Smooth muscle cell (in vitro differentiated cells): Measurements from ENCODE around the gene MGAT4B. TPM values are rescaled to one million over a fixed set of nuclear protein-coding genes. Genes with fewer than 3 reads are reported as not detected.

ENCODE experiments used
- DNase-seq: peaks from one replicate; lab custom pipeline; 2025; ENCODE audit not compliant: unreplicated experiment; lab: John Stamatoyannopoulos, UW
- H2AFZ ChIP-seq: fragments of 200-600 bp; sonication (generic); 2 replicates; pipeline ENCODE4 v1.6.0; 2016; ENCODE audit warnings: antibody characterized with exemption, low read depth, mild to moderate bottlenecking
- H3F3A ChIP-seq: fragments of 200-600 bp; sonication (generic); 2 replicates; pipeline ENCODE4 v1.6.0; 2017; ENCODE audit warnings: antibody characterized with exemption, low read depth
- H3K27ac ChIP-seq: fragments of 200-600 bp; sonication (generic); 2 replicates; pipeline ENCODE4 v1.5.1; 2016; ENCODE audit warnings: low read depth, mild to moderate bottlenecking
- H3K27me3 ChIP-seq: fragments of 200-600 bp; sonication (generic); 2 replicates; pipeline ENCODE4 v1.6.1; 2016; ENCODE audit warnings: low read depth, mild to moderate bottlenecking
- H3K36me3 ChIP-seq: fragments of 200-600 bp; sonication (generic); 2 replicates; pipeline ENCODE4 v1.5.1; 2016; ENCODE audit warnings: low read depth
- H3K4me1 ChIP-seq: fragments of 200-600 bp; sonication (generic); 2 replicates; pipeline ENCODE4 v1.5.1; 2016; ENCODE audit warnings: low read depth
- H3K4me2 ChIP-seq: fragments of 200-600 bp; sonication (generic); 2 replicates; pipeline ENCODE4 v1.6.0; 2016; ENCODE audit warnings: mild to moderate bottlenecking
- H3K4me3 ChIP-seq: fragments of 200-600 bp; sonication (generic); 2 replicates; pipeline ENCODE4 v1.5.1; 2016; ENCODE audit warnings: mild to moderate bottlenecking
- H3K79me2 ChIP-seq: fragments of 200-600 bp; sonication (generic); 2 replicates; pipeline ENCODE4 v1.6.0; 2016; ENCODE audit warnings: low read depth, mild to moderate bottlenecking
- H3K9ac ChIP-seq: fragments of 200-600 bp; sonication (generic); 2 replicates; pipeline ENCODE4 v1.6.0; 2016; ENCODE audit warnings: low read depth
- H3K9me3 ChIP-seq: fragments of 200-600 bp; sonication (generic); replicated peaks from 2 replicates; pipeline ENCODE4 v1.5.1; 2016; ENCODE audit warnings: low read depth
- H4K20me1 ChIP-seq: fragments of 200-600 bp; sonication (generic); 2 replicates; pipeline ENCODE4 v1.6.0; 2016; ENCODE audit warnings: low read depth
- WGBS: methylation state at CpG from one replicate; pipeline ENCODE4 v1.1.7; 2016; ENCODE audit warnings: low lambda C conversion rate; 5-methylcytosine and 5-hydroxymethylcytosine counted together
- polyA plus RNA-seq: library from polyadenylated mRNA; unstranded; fragments of >200 nt; fragmentation: Nextera tagmentation; extraction: Ambion mirVana; gene quantifications from 2 replicates; pipeline ENCODE4 v1.2.1, GENCODE V29; 2016
- total RNA-seq: library from RNA; depleted of rRNA; stranded (reverse); fragments of >200 nt; gene quantifications from 2 replicates; pipeline ENCODE4 v1.2.3, GENCODE V29; 2014
- TF ChIP-seq, protein P1 (sequence below): fragments of 200-600 bp; sonication (generic); IDR thresholded peaks from 2 replicates; pipeline ENCODE4 v1.5.1; 2017; ENCODE audit warnings: borderline replicate concordance, mild to moderate bottlenecking, antibody characterized with exemption; ENCODE audit not compliant: insufficient read depth, poor library complexity, severe bottlenecking

The MGAT4B gene
- total and polyA plus RNA-seq, 2 experiments from 2014 or later, result 60.0 to 121 TPM

DNA sequence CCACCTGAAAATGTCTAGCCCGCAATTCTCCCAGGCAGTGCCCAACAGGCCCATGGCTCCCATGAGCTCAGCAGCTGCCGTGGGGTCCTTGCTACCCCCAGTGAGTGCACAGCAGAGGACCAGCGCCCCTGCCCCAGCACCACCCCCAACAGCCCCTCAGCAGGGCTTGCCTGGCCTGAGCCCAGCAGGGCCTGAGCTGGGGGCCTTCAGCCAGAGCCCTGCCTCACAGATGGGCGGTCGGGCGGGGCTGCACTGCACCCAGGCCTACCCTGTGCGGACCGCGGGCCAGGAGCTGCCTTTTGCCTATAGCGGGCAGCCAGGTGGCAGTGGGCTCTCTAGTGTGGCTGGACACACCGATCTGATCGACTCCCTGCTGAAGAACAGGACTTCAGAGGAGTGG, 32.2 kb downstream of the MGAT4B start:
- Histone ChIP-seq H3K9ac (no peak overlapping the region), H3K27ac (no peak overlapping the region), H3K9me3 (no peaks in the 10 kb centered on the region), H3F3A (no peaks in the 10 kb centered on the region), H3K36me3 (peaks cover 14% of the 10 kb centered on the region), H4K20me1 (peaks cover 12% of the 10 kb centered on the region), H3K4me3 (no peak overlapping the region), H3K79me2 (peaks cover 22% of the 10 kb centered on the region), H3K4me2 (no peak overlapping the region), H3K27me3 (no peaks in the 10 kb centered on the region), H3K4me1 (no peaks in the 10 kb centered on the region), H2AFZ (no peak overlapping the region)
- DNase-seq, result no peak
- TF ChIP-seq, protein P1, sequence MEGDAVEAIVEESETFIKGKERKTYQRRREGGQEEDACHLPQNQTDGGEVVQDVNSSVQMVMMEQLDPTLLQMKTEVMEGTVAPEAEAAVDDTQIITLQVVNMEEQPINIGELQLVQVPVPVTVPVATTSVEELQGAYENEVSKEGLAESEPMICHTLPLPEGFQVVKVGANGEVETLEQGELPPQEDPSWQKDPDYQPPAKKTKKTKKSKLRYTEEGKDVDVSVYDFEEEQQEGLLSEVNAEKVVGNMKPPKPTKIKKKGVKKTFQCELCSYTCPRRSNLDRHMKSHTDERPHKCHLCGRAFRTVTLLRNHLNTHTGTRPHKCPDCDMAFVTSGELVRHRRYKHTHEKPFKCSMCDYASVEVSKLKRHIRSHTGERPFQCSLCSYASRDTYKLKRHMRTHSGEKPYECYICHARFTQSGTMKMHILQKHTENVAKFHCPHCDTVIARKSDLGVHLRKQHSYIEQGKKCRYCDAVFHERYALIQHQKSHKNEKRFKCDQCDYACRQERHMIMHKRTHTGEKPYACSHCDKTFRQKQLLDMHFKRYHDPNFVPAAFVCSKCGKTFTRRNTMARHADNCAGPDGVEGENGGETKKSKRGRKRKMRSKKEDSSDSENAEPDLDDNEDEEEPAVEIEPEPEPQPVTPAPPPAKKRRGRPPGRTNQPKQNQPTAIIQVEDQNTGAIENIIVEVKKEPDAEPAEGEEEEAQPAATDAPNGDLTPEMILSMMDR, result no peak
- over 99% methylated on average over 11 of the region's 12 CpGs for WGBS

DNA sequence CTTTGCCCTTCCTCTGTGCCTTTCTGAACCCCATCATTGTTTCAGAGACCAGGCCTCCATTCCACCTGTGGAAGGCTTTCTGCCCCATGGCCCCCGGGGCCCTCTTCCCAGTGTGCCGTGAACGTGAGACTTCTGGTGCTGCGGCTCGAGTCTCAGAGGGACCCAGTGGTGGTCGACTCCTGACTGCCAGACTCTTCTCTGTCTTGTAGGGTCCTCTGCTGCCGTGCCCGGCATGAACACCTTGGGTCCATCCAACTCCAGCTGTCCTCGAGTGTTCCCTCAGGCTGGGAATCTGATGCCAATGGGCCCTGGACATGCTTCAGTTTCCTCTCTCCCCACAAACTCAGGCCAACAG, 33.0 kb downstream of the MGAT4B start:
- Histone ChIP-seq H3K27me3 (no peaks in the 10 kb centered on the region), H3K36me3 (peaks cover 14% of the 10 kb centered on the region), H3K4me2 (no peak overlapping the region), H3K27ac (no peak overlapping the region), H2AFZ (no peak overlapping the region), H3K9me3 (no peaks in the 10 kb centered on the region), H3K4me3 (no peak overlapping the region), H3F3A (no peaks in the 10 kb centered on the region), H3K9ac (no peak overlapping the region), H3K79me2 (peaks cover 29% of the 10 kb centered on the region), H4K20me1 (peaks cover 18% of the 10 kb centered on the region), H3K4me1 (no peaks in the 10 kb centered on the region)
- no peak for DNase-seq
- TF ChIP-seq, protein P1, result no peak
- 91% methylated on average over 9 of the region's 9 CpGs for WGBS

DNA sequence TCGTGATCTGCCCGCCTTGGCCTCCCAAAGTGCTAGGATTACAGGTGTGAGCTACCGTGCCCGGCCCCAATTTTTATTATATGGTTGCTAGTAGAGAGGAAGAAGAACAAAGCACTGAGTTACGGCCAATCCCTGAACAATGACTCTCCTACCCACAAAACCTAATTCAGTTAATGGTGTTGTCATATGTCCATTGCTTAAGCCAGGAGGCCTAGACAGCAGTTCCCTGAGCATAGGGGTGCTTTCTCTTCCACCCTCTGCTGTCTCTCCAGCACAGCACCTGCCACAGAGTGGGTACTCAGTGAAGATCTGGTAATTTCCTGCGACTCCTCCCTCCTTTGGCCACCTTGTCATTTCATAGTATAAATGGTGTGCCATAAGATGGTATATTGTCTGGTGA, 34.3 kb downstream of the MGAT4B start:
- peaks cover 14% of the 10 kb centered on the region for H3K36me3 ChIP-seq
- H3K9me3 ChIP-seq, result no peaks in the 10 kb centered on the region
- H3K79me2 ChIP-seq, result peaks cover 42% of the 10 kb centered on the region
- no peak overlapping the region for H3K9ac ChIP-seq
- 97% methylated on average over 6 of the region's 6 CpGs for WGBS
- H2AFZ ChIP-seq, result no peak overlapping the region
- H4K20me1 ChIP-seq, result peaks cover 32% of the 10 kb centered on the region
- no peaks in the 10 kb centered on the region for H3F3A ChIP-seq
- no peaks in the 10 kb centered on the region for H3K4me1 ChIP-seq
- TF ChIP-seq, protein P1, result no peak
- H3K27ac ChIP-seq, result no peak overlapping the region
- H3K27me3 ChIP-seq, result no peaks in the 10 kb centered on the region
- no peak for DNase-seq
- no peak overlapping the region for H3K4me3 ChIP-seq
- no peak overlapping the region for H3K4me2 ChIP-seq

DNA sequence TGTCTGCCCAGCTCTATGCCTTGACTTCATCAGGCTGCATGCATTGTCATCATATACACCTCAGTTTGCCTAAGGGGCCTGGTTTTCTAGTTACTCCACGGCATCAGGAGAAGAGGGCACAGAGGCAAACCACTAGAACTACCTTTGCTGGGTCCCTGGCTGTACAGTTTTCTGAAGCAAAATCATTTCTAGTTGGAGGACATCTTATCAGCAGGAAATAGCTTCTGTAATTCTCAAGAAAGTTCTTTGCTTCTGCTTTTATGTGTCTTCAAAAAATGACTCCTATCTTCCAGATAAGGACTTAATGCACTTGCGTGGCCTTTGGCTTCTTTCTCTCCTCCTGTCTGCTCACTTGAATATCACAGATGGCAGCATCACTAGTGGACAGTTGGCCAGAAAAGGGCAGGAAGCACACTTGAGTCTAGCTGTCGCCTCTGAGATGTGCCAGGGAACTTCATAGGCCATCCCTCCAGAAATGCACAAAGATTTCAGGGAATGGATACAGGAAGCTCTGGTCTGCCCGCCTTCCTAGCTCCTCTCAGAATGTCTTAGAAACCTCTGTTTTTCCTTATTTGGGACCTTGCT, 35.3 kb downstream of the MGAT4B start:
- H3K4me3 ChIP-seq, result no peak overlapping the region
- H3K9me3 ChIP-seq, result no peaks in the 10 kb centered on the region
- H3K4me1 ChIP-seq, result peaks cover 3% of the 10 kb centered on the region
- peaks cover 41% of the 10 kb centered on the region for H4K20me1 ChIP-seq
- no peak overlapping the region for H2AFZ ChIP-seq
- H3K27me3 ChIP-seq, result no peaks in the 10 kb centered on the region
- DNase-seq, result no peak
- H3K9ac ChIP-seq, result no peak overlapping the region
- peaks cover 14% of the 10 kb centered on the region for H3K36me3 ChIP-seq
- H3K4me2 ChIP-seq, result no peak overlapping the region
- H3F3A ChIP-seq, result peaks cover 4% of the 10 kb centered on the region
- 78% methylated on average over 4 of the region's 4 CpGs for WGBS
- H3K27ac ChIP-seq, result no peak overlapping the region
- H3K79me2 ChIP-seq, result peaks cover 45% of the 10 kb centered on the region
- TF ChIP-seq, protein P1, result no peak
